SU-DHL-6 (cell line): ENCODE results near the gene PPP3CA.

Experiments used
- H2AFZ ChIP-seq: fragments of 200-600 bp; sonication (generic); 2 replicates; pipeline ENCODE4 v1.6.1; 2014; ENCODE audit warnings: low read depth, mild to moderate bottlenecking, moderate library complexity, mixed read lengths, antibody characterized with exemption, low read length; ENCODE audit not compliant: severe bottlenecking
- H3F3A ChIP-seq: fragments of 200-600 bp; shearing (Covaris generic); 2 replicates; pipeline ENCODE4 v1.6.0; 2016; ENCODE audit warnings: antibody characterized with exemption, mild to moderate bottlenecking; ENCODE audit not compliant: insufficient read depth
- H3K27ac ChIP-seq: fragments of 200-600 bp; sonication (generic); 2 replicates; pipeline ENCODE4 v1.5.1; 2016; ENCODE audit warnings: low read depth, mild to moderate bottlenecking, low read length, moderate library complexity, mixed read lengths
- H3K27me3 ChIP-seq: fragments of 200-600 bp; sonication (generic), shearing (Covaris generic); 2 replicates; pipeline ENCODE4 v1.6.0; 2014; ENCODE audit warnings: mild to moderate bottlenecking, low read length
- H3K36me3 ChIP-seq: fragments of 200-600 bp; sonication (generic); 2 replicates; pipeline ENCODE4 v1.6.1; 2014; ENCODE audit warnings: mild to moderate bottlenecking, low read length, mixed read lengths
- H3K4me2 ChIP-seq: fragments of 300-600, 200-600 bp; shearing (Covaris generic), sonication (generic); 2 replicates; pipeline ENCODE4 v1.6.0; 2014; ENCODE audit warnings: low read length, low read depth, mild to moderate bottlenecking; ENCODE audit not compliant: poor library complexity, severe bottlenecking
- H3K4me3 ChIP-seq: fragments of 200-600 bp; sonication (generic); 2 replicates; pipeline ENCODE4 v1.5.1; 2014; ENCODE audit warnings: antibody characterized with exemption, low read length, mild to moderate bottlenecking, mixed read lengths; ENCODE audit not compliant: insufficient read depth, poor library complexity, severe bottlenecking
- H3K79me2 ChIP-seq: fragments of 200-600 bp; sonication (generic); 2 replicates; pipeline ENCODE4 v1.6.1; 2014; ENCODE audit warnings: mild to moderate bottlenecking, low read length, moderate library complexity; ENCODE audit not compliant: insufficient read depth
- H3K9ac ChIP-seq: fragments of 200-600 bp; sonication (generic); 2 replicates; pipeline ENCODE4 v1.7.0; 2014; ENCODE audit warnings: mild to moderate bottlenecking, low read length
- H3K9me2 ChIP-seq: fragments of 200-600 bp; sonication (generic); replicated peaks from 2 replicates; pipeline ENCODE4 v1.6.1; 2014; ENCODE audit warnings: low read length; ENCODE audit not compliant: insufficient read depth
- H3K9me3 ChIP-seq: fragments of 200-600 bp; sonication (generic); 2 replicates; pipeline ENCODE4 v1.6.1; 2014; ENCODE audit warnings: low read length, mixed read lengths; ENCODE audit not compliant: insufficient read depth
- H4K20me1 ChIP-seq: fragments of 200-600 bp; sonication (generic); 2 replicates; pipeline ENCODE4 v1.6.1; 2014; ENCODE audit warnings: low read depth, mild to moderate bottlenecking, antibody characterized with exemption, low read length, moderate library complexity, mixed read lengths
- EZH2phosphoT487 ChIP-seq: fragments of 200-600 bp; sonication (generic), shearing (Covaris generic); conservative IDR thresholded peaks from 2 replicates; pipeline ENCODE4 v1.6.1; 2018; ENCODE audit warnings: mild to moderate bottlenecking, antibody characterized with exemption, low read length, moderate library complexity, mixed read lengths
- TF ChIP-seq, protein P1 (sequence below): fragments of 200-600 bp; sonication (generic); IDR thresholded peaks from one replicate; pipeline ENCODE4 v1.5.1; 2017; ENCODE audit warnings: antibody characterized with exemption, mild to moderate bottlenecking, low read length, moderate library complexity; ENCODE audit not compliant: insufficient read depth, poor library complexity, severe bottlenecking

PPP3CA gene

GRCh38 chr4:101256222-101256621 lies 91.1 kb downstream of the PPP3CA start:
- Histone ChIP-seq H4K20me1 (no peaks in the 10 kb centered on the region), H3K79me2 (no peaks in the 10 kb centered on the region), H3K27ac (no peak overlapping the region), H3K27me3 (no peaks in the 10 kb centered on the region), H3K9me3 (no peaks in the 10 kb centered on the region), H3F3A (no peaks in the 10 kb centered on the region), H3K36me3 (no peaks in the 10 kb centered on the region), H3K4me3 (no peak overlapping the region), H3K9me2 (no peaks in the 10 kb centered on the region), H2AFZ (no peak overlapping the region), H3K4me2 (no peak overlapping the region), H3K9ac (no peak overlapping the region)
- no peak for TF ChIP-seq EZH2phosphoT487
- TF ChIP-seq, protein P1, sequence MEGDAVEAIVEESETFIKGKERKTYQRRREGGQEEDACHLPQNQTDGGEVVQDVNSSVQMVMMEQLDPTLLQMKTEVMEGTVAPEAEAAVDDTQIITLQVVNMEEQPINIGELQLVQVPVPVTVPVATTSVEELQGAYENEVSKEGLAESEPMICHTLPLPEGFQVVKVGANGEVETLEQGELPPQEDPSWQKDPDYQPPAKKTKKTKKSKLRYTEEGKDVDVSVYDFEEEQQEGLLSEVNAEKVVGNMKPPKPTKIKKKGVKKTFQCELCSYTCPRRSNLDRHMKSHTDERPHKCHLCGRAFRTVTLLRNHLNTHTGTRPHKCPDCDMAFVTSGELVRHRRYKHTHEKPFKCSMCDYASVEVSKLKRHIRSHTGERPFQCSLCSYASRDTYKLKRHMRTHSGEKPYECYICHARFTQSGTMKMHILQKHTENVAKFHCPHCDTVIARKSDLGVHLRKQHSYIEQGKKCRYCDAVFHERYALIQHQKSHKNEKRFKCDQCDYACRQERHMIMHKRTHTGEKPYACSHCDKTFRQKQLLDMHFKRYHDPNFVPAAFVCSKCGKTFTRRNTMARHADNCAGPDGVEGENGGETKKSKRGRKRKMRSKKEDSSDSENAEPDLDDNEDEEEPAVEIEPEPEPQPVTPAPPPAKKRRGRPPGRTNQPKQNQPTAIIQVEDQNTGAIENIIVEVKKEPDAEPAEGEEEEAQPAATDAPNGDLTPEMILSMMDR, result no peak

- TF ChIP-seq, protein P1, result no peak
- TF ChIP-seq EZH2phosphoT487, result no peak
- Histone ChIP-seq H3K4me2 (no peak overlapping the region), H4K20me1 (no peaks in the 10 kb centered on the region), H3K36me3 (no peaks in the 10 kb centered on the region), H3K4me3 (no peak overlapping the region), H3F3A (no peaks in the 10 kb centered on the region), H3K79me2 (no peaks in the 10 kb centered on the region; the same call in 1 of the 2 replicates), H3K9me2 (no peaks in the 10 kb centered on the region), H3K27ac (no peak overlapping the region), H3K9ac (no peak overlapping the region), H3K27me3 (no peaks in the 10 kb centered on the region), H2AFZ (no peak overlapping the region), H3K9me3 (no peaks in the 10 kb centered on the region)
These were observed 92.5 kb downstream of the PPP3CA start for GRCh38 chr4:101254776-101255175.

DNA sequence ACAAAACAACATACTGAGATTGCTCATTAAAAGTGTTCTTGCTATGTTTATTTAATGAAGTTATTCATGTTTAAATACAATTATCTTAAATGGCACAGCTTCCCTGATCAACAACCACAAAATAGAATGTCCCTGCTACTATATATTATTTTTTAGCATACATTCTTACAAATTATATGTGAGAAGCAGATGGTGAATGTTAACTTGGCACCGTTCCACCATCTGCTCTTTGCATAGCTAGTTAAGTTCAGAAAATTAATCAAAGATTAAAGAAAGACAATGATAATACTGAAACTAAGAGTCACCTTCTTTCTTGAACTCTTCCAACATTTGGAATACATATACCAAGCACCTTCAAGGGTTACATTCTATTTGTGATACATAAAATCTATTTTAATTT lies 94.2 kb downstream of the PPP3CA start:
- no peaks in the 10 kb centered on the region for H3K9me3 ChIP-seq
- no peaks in the 10 kb centered on the region for H4K20me1 ChIP-seq
- no peak overlapping the region for H3K4me3 ChIP-seq
- no peaks in the 10 kb centered on the region for H3K27me3 ChIP-seq
- no peaks in the 10 kb centered on the region for H3K36me3 ChIP-seq
- H2AFZ ChIP-seq, result no peak overlapping the region
- H3K4me2 ChIP-seq, result no peak overlapping the region
- H3K79me2 ChIP-seq, result no peaks in the 10 kb centered on the region; the same call in 1 of the 2 replicates
- no peak overlapping the region for H3K27ac ChIP-seq
- TF ChIP-seq, protein P1, result no peak
- no peak for TF ChIP-seq EZH2phosphoT487
- H3F3A ChIP-seq, result no peaks in the 10 kb centered on the region
- H3K9ac ChIP-seq, result no peak overlapping the region
- H3K9me2 ChIP-seq, result no peaks in the 10 kb centered on the region

- H3K36me3 ChIP-seq, result no peaks in the 10 kb centered on the region
- H3K9me3 ChIP-seq, result no peaks in the 10 kb centered on the region
- no peaks in the 10 kb centered on the region for H3F3A ChIP-seq
- H3K9ac ChIP-seq, result no peak overlapping the region
- H3K4me3 ChIP-seq, result no peak overlapping the region
- H3K79me2 ChIP-seq, result no peaks in the 10 kb centered on the region; the same call in 1 of the 2 replicates
- no peaks in the 10 kb centered on the region for H4K20me1 ChIP-seq
- no peak overlapping the region for H3K27ac ChIP-seq
- H3K4me2 ChIP-seq, result no peak overlapping the region
- H3K27me3 ChIP-seq, result no peaks in the 10 kb centered on the region
- H3K9me2 ChIP-seq, result no peaks in the 10 kb centered on the region
- H2AFZ ChIP-seq, result no peak overlapping the region
- TF ChIP-seq EZH2phosphoT487, result no peak
- TF ChIP-seq, protein P1, result no peak
These were observed 94.6 kb downstream of the PPP3CA start for GRCh38 chr4:101252721-101253120.
